Esophagus muscularis mucosa (tissue), 3 donors: Measurements from ENCODE around the gene OR56B4.
"Not testable (repeated sequence)": the region's sequence is repeated elsewhere in the genome, so short reads cannot be mapped to it uniquely, and the experiment has no call there.

Experiments used
- CTCF ChIP-seq, 3 experiments: fragments of 200-600 bp in 2 of 3; fragments of 450-650 bp in 1 of 3; sonication (generic) in 2 of 3; IDR thresholded peaks; one replicate each; pipeline ENCODE4 v1.5.1; 2017 to 2019; ENCODE audit warnings: antibody characterized with exemption in 3 of 3, mild to moderate bottlenecking in 2 of 3, moderate library complexity in 1 of 3
- POLR2A ChIP-seq: fragments of 450-650 bp; IDR thresholded peaks from one replicate; pipeline ENCODE4 v1.6.1; 2017; ENCODE audit warnings: antibody characterized with exemption, moderate library complexity, mild to moderate bottlenecking, low read depth
- POLR2AphosphoS5 ChIP-seq, 2 donors: sonication (generic); formaldehyde crosslinking; IDR thresholded peaks; one replicate each; pipeline ENCODE4 v1.6.1; 2017; ENCODE audit warnings: antibody characterized with exemption in 2 of 2

GRCh38 chr11:6143737-6144136 is 36.3 kb downstream of the OR56B4 start:
- TF ChIP-seq CTCF (IDR thresholded peaks at IDR 0.05); POLR2AphosphoS5 (IDR thresholded peaks at IDR 0.05); POLR2A: not testable (repeated sequence)
